ENCODE data around the gene PVALB. TPM values are rescaled to one million over a fixed set of nuclear protein-coding genes. Genes with fewer than 3 reads are reported as not detected.

Gene PVALB
- total and polyA plus RNA-seq, 10 of the 15 experiments (the other 5 are each of a cell fraction or from before 2014, with no cell fraction given): not detected

DNA sequence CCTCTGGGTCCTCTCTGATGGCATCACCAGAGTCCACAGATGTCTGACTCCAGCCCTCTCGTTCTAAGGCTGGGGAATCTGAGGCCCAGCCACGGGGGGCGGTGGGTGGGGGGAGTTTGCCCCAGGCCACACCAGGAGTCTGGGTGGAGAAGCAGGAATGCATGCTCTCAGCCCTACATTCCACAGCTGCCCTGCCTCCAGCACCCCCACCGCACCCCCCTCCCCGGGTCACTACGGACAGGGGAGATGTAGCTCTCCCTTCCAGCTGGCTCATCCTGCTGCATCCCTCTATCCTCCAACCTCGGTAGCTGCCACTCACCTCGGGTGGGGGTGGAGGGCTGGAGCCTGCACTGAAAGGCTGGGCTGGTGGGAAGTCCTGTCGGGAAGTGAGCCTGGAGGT, 2.3 kb upstream of the PVALB start:
- ChIA-PET POLR2A (no interaction called here), CTCF (no interaction called here)
- H3K27me3 ChIP-seq (replicated peaks in 1 of 2; ENCODE audit: control insufficient read depth in 2 of 2, insufficient read depth in 2 of 2, low read length in 1 of 2): peaks cover 20 to 23% of the 10 kb centered on the region in 2 experiments

More for the DNA sequence above, 2.3 kb upstream of the PVALB start:
- 19% methylated on average over 9 of the region's 9 CpGs for WGBS (ENCODE audit: insufficient coverage, insufficient replicate concordance, low lambda C conversion rate, missing lambda C conversion rate)
- Histone ChIP-seq H3K27ac (ENCODE audit: control insufficient read depth, insufficient read depth) (no peak overlapping the region), H3K4me2 (ENCODE audit: control insufficient read depth, insufficient read depth) (no peak overlapping the region), H2AFZ (ENCODE audit: control insufficient read depth, low read depth, low read length) (no peak overlapping the region), H3K4me3 (no peak overlapping the region), H3K4me1 (ENCODE audit: control insufficient read depth, insufficient read depth, low read length) (no peaks in the 10 kb centered on the region), H3K36me3 (ENCODE audit: control insufficient read depth in 2 of 2, insufficient read depth in 2 of 2, low read length in 1 of 2) (no peaks in the 10 kb centered on the region), H4K20me1 (ENCODE audit: control insufficient read depth, insufficient read depth) (no peaks in the 10 kb centered on the region), H3K79me2 (ENCODE audit: control insufficient read depth, insufficient read depth, low read length) (no peaks in the 10 kb centered on the region), H3K9ac (ENCODE audit: control insufficient read depth, insufficient read depth, low read length) (no peak overlapping the region), H3K9me3 (replicated peaks; ENCODE audit: control insufficient read depth, insufficient read depth, low read length) (no peaks in the 10 kb centered on the region)
- in situ Hi-C loops (cut with MboI) (no loop called here), intact Hi-C loops (cut with micrococcal nuclease; ENCODE audit: unreplicated experiment) (no loop called here)
- SMC1A ChIA-PET (ENCODE audit: uncharacterized antibody, unreplicated experiment): no interaction called here
- BruUV-seq (replicated peaks): no TSS peak
- no peak for FAIRE-seq
- RAD21 ChIA-PET (ENCODE audit: unreplicated experiment): interaction anchor here (1.2 kb wide), 1 partner anchor 159 kb away, joined by 3 read pairs; no protein-coding TSS in a partner anchor
- no peak for ATAC-seq
- TF ChIP-seq, protein P1, sequence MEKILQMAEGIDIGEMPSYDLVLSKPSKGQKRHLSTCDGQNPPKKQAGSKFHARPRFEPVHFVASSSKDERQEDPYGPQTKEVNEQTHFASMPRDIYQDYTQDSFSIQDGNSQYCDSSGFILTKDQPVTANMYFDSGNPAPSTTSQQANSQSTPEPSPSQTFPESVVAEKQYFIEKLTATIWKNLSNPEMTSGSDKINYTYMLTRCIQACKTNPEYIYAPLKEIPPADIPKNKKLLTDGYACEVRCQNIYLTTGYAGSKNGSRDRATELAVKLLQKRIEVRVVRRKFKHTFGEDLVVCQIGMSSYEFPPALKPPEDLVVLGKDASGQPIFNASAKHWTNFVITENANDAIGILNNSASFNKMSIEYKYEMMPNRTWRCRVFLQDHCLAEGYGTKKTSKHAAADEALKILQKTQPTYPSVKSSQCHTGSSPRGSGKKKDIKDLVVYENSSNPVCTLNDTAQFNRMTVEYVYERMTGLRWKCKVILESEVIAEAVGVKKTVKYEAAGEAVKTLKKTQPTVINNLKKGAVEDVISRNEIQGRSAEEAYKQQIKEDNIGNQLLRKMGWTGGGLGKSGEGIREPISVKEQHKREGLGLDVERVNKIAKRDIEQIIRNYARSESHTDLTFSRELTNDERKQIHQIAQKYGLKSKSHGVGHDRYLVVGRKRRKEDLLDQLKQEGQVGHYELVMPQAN (conservative IDR thresholded peaks at IDR 0.05): no peak
- TF ChIP-seq, protein P2, sequence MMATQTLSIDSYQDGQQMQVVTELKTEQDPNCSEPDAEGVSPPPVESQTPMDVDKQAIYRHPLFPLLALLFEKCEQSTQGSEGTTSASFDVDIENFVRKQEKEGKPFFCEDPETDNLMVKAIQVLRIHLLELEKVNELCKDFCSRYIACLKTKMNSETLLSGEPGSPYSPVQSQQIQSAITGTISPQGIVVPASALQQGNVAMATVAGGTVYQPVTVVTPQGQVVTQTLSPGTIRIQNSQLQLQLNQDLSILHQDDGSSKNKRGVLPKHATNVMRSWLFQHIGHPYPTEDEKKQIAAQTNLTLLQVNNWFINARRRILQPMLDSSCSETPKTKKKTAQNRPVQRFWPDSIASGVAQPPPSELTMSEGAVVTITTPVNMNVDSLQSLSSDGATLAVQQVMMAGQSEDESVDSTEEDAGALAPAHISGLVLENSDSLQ (IDR thresholded peaks at IDR 0.05): no peak
- TF ChIP-seq, protein P3, sequence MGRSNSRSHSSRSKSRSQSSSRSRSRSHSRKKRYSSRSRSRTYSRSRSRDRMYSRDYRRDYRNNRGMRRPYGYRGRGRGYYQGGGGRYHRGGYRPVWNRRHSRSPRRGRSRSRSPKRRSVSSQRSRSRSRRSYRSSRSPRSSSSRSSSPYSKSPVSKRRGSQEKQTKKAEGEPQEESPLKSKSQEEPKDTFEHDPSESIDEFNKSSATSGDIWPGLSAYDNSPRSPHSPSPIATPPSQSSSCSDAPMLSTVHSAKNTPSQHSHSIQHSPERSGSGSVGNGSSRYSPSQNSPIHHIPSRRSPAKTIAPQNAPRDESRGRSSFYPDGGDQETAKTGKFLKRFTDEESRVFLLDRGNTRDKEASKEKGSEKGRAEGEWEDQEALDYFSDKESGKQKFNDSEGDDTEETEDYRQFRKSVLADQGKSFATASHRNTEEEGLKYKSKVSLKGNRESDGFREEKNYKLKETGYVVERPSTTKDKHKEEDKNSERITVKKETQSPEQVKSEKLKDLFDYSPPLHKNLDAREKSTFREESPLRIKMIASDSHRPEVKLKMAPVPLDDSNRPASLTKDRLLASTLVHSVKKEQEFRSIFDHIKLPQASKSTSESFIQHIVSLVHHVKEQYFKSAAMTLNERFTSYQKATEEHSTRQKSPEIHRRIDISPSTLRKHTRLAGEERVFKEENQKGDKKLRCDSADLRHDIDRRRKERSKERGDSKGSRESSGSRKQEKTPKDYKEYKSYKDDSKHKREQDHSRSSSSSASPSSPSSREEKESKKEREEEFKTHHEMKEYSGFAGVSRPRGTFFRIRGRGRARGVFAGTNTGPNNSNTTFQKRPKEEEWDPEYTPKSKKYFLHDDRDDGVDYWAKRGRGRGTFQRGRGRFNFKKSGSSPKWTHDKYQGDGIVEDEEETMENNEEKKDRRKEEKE (IDR thresholded peaks at IDR 0.05): no peak
- TF ChIP-seq, protein P4, sequence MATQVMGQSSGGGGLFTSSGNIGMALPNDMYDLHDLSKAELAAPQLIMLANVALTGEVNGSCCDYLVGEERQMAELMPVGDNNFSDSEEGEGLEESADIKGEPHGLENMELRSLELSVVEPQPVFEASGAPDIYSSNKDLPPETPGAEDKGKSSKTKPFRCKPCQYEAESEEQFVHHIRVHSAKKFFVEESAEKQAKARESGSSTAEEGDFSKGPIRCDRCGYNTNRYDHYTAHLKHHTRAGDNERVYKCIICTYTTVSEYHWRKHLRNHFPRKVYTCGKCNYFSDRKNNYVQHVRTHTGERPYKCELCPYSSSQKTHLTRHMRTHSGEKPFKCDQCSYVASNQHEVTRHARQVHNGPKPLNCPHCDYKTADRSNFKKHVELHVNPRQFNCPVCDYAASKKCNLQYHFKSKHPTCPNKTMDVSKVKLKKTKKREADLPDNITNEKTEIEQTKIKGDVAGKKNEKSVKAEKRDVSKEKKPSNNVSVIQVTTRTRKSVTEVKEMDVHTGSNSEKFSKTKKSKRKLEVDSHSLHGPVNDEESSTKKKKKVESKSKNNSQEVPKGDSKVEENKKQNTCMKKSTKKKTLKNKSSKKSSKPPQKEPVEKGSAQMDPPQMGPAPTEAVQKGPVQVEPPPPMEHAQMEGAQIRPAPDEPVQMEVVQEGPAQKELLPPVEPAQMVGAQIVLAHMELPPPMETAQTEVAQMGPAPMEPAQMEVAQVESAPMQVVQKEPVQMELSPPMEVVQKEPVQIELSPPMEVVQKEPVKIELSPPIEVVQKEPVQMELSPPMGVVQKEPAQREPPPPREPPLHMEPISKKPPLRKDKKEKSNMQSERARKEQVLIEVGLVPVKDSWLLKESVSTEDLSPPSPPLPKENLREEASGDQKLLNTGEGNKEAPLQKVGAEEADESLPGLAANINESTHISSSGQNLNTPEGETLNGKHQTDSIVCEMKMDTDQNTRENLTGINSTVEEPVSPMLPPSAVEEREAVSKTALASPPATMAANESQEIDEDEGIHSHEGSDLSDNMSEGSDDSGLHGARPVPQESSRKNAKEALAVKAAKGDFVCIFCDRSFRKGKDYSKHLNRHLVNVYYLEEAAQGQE (IDR thresholded peaks at IDR 0.05; ENCODE audit: low read depth, low read length): no peak
- no peak for TF ChIP-seq SMAD1 (IDR thresholded peaks at IDR 0.05; ENCODE audit: low read depth, partially characterized antibody)
- no peak for TF ChIP-seq CHD2 (IDR thresholded peaks at IDR 0.05; ENCODE audit: borderline replicate concordance, low read depth, low read length)
- no peak for DNase-seq (ENCODE audit: low read depth, low spot score)

Measured in GM12878 (cell line).